Right lung (tissue), 5 donors: ENCODE results near the gene MPG. TPM values are rescaled to one million over a fixed set of nuclear protein-coding genes. Genes with fewer than 3 reads are reported as not detected.

Experiments
- DNase-seq, 2 donors: peaks; one replicate each; pipeline ENCODE4 v3.0.0-alpha.2; 2013
- polyA plus RNA-seq, 5 donors: library from polyadenylated mRNA; unstranded; fragments of 120-200 nt; gene quantifications; one replicate each; pipeline versions ENCODE4 v1.2.1 to v1.2.3, GENCODE V29; 2013; ENCODE audit warnings: inconsistent platforms in 1 of 5, low replicate concordance in 1 of 5; ENCODE audit not compliant: insufficient read length in 5 of 5, insufficient read depth in 1 of 5

The MPG gene
- polyA plus RNA-seq, 5 donors: 19.5 to 50.8 (median 26.3) TPM

GRCh38 chr16:64914-65255, 13.1 kb upstream of the MPG start:
- DNase-seq: no peak

DNA sequence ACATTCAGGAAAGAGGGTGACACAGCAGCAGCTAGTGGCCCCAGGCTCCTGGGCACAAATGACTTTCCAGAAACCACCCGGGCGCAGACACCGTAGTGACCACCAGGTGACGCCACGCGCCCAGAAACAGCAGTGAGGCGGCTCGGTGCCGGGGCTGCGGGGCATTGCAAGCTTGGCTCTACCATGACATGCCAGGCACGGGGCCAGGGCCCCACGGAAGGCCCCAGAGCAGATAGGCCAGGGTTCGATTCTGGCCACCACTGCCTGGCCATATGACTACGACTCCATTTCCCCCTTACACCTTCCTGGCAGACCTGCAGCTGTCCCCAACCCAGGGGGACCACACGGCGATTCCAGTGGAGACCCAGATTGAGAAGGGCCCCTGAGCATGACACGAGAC, 12.3 kb upstream of the MPG start:
- DNase-seq: peak; percentile 53 to 72

DNA sequence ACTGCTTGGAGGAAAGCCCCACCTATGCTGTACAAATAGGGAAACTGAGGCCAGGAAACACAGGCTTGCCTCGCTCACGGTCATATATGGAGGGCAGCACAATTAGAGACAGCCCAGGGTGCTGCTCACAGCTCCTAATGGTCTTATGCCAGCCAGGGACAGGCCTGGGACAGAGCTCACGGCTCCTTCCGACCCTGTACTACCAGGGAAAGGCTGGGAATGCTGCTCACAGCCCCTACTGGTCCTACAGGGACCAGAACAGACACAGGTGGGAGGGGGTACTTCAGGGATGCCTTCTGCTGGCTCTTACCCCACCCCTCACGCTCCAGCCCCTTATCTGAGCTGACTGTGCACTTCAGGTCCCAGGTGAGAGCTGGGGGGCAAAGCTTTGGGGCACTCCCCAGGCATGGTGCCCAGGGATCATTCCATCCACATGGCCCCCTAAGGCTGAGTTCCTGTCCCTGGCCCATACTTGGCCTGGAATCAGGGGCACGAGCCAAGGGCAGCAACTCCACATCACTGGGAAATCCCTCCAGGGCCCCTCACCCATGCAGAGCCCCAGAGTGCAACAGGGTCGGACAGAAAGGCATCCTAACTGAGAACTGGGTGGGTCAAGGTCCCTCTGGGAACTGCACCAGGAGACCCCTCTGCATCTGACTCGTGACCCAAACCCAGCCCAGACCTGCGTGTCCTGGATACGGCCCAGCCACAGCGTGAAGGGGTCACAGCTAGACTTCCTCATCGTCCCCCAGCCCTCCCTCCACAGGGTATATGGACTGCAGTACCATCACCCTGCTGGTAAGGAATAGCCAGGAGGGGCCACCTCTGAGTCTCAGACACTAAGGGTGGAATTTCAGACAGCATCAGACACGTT, 11.5 kb upstream of the MPG start:
- DNase-seq: no peak

DNA sequence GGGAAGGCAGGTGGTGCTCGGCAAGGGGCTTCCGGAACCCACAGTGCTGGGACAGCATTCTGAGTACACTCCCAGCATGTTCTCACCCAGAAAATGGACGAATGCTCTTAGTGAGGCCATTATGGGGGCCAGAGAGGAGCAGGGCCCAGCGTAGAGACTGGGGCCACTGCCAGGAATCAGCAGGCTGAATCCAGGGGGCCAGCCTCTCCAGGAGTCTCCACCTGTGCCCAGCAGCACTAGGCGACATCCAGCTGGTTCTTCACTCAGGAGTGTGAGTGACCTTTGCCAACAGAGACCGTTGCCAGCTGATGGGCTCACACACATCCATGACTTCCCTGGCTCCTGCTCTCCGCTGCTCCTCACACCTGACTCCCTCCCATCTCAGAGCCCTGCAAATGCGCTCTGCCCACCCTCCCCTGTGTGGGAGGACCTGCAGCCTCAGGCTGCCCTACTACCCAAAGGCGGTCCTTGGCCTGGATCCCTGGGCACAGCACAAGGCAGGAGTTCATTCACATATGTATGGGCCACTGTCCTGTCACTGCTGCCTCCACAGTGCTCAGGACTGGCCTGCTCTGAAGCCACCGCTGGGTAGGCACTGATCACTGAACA, 10.7 kb upstream of the MPG start:
- no peak for DNase-seq

GRCh38 chr16:67884-68789, 9.9 kb upstream of the MPG start:
- DNase-seq: no peak

DNA sequence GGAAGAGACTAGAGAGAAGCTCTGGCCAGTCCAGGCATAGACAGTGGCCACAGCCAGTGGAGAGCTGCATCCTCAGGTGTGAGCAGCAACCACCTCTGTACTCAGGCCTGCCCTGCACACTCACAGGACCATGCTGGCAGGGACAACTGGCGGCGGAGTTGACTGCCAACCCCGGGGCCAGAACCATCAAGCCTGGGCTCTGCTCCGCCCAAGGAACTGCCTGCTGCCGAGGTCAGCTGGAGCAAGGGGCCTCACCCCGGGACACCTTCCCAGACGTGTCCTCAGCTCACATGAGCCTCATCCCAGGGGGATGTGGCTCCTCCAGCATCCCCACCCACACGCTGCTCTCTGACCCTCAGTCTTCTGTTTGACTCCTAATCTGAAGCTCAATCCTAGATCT, 8.8 kb upstream of the MPG start:
- DNase-seq: no peak

GRCh38 chr16:71210-71539, 6.8 kb upstream of the MPG start:
- no peak for DNase-seq

GRCh38 chr16:71540-72401, 6.3 kb upstream of the MPG start:
- DNase-seq: peak; percentile 73 to 79

DNA sequence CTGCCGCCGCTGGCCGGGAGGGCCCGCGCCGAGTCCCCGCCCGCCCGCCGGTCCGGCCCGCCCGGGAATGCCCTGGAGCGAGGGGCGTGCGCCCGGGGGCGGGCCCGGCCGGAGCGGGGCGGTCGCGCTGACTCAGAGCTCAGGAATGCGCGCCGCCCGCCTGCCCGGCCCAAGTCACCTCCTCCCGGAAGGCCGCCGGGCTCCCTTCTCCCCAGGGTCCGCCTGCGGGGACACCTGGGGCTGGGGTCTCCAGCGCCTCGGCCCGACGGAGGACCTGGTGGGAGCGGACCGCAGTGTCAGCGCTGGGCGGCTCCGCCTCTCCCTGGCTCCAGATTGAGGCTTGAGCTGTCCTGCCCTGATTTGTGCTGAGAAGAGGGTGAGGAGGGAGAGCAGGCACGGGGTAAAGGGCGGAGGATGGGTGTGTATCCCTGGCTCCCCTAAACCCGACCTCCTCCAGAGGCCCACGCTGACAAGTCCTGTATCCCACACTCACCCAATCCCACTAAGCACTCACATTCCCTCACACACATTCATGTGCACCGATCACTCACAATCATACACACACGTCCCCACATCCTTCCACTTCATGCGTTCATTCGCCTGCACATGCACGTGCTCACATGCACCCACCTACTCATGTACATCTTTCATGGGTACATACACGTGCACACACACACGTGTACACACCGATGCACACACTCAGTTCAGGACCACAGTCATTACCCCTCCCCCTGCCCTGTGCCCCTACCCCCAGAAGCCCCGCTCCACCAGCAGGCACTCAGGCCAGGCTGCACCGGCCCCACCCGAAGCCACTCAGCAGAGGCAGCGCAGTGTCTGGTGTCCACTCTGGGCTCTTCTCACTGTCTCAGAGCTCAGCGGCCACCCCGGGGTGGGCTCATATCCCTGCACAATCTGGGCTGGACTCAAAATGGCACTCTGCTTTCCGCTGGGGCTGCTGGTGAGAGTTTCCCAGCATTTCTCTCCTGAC, 5.2 kb upstream of the MPG start, which contains the start of gene RHBDF1:
Gene RHBDF1 (minus strand): TSS at position 71 of the 988 bp plus-strand sequence. CDS start 7,616 bp downstream, outside the sequence.
- DNase-seq: peak; percentile 56 to 65

GRCh38 chr16:74051-74746, 3.8 kb upstream of the MPG start:
- no peak for DNase-seq

DNA sequence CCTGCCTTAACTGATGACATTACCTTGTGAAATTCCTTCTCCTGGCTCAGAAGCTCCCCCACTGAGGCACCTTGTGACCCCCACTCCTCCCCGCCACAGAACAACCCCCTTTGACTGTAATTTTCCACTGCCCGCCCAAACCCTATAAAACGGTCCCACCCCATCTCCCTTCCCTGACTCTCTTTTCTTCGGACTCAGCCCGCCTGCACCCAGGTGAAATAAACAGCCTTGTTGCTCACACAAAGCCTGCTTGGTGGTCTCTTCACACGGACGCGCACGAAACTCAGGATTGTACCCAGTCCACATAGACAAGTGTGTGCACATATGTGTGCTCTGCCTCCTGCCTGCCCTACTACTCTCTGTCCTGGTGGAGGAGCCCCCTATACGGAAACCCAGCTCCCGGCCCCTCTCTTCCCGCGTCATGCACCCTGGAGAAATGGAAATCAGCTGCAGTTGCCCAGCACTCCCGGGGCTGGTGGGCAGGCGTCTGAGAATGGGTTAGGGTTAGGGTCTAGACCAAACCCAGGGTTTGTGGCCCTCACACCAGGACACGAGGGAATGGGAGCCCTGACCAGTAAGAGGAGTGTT, 3.2 kb upstream of the MPG start:
- no peak for DNase-seq

GRCh38 chr16:75580-76501, 2.2 kb upstream of the MPG start:
- DNase-seq: peak; percentile 85 to 86

DNA sequence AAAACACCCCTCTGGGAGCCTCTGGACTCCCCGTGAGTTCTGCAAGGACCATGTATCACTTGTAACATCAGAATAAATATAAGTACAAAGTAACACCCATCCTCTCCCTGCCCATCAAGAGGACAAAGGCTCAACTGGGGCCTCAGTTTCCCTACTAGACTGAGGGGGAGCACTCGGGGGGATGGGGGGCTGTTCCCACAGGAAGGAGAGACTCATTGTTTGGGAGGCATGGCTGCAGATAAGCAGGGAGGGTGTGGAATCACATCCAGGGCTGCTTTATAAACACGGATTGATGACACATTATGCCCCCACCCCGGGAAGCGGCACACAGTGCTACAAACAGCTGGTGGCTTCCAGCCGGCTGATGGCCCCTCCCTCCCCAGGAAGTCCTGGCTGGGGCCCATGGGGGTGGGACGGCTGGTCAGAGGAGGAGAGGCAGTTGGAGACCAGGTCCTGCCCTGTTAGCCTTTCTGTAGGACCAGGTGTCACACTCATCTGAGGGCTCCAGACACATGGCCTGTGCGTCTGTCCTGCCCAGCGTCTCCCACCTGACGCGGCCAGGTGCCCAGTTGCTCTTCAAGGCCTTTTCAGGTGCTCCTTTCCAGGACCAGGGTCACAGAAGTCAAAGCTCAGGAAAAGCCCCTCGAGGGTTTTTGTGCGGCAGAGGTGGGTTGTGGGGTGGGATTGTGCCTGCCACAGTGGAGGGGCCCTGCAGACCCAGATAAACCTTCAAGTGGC, 1.3 kb upstream of the MPG start:
- DNase-seq: peak; percentile 70 to 73

- DNase-seq: peak in 1 of 2 donors; percentile 47
Measured at GRCh38 chr16:77273-77806, 685 bp upstream of the MPG start.

DNA sequence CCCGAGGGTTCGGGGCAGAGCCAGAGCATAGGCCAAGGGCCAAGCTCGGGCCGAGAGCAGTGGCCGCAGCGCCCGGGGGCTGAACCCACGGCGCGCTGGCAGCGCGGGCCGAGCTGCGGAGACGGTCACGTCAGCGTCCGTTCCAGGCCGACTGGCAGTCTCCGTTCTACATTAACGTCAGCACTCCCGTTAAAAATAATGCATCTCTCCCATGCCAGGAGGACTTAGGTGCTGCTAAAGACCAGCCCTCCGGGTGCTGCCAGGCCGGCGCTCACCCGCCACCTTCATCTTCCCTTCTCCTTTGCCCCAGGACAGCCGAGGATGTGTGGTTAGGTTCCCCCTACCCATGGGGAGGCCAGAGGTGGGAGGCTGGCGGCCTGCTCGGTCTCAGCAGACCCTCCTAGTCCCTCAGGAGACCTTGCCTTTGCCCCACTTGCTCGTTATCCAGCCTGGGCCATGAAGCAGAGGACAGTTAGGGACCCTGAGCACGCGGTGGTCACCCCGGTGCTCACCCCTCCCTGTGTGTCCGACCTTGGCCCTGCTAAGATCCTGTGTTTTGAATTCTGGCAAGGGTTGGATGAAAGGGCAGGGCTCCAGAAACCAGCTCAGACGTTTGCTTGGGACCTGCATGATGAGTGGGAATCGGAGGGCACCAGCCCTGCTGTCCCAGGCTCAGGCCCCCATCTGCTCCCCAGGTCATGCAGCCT, 572 bp downstream of the MPG start:
- no peak for DNase-seq
